ENCODE measurements around the gene CASTOR1. TPM values are rescaled to one million over a fixed set of nuclear protein-coding genes. Genes with fewer than 3 reads are reported as not detected.

The CASTOR1 gene
- total RNA-seq, 1 experiment from 2014 or later, result 2.1 TPM

GRCh38 chr22:30325724-30326254 is 36.5 kb upstream of the CASTOR1 start:
- peak in 1 of 2 experiments; percentile 7 for DNase-seq

GRCh38 chr22:30325065-30325720 is 35.9 kb upstream of the CASTOR1 start:
- Histone ChIP-seq H3K36me3 (0 out of 2 replicates have a peak, but pooled peaks cover 5% of the 10 kb centered on the region), H3K4me3 (no peak overlapping the region), H3K27me3 (no peaks in the 10 kb centered on the region), H3K27ac (peak overlapping the region; percentile 34), H3K4me1 (peaks cover 17% of the 10 kb centered on the region), H3K9me3 (replicated peaks) (no peaks in the 10 kb centered on the region)
- peak; percentile 11 to 33 for DNase-seq

More at GRCh38 chr22:30325724-30326254, 36.5 kb upstream of the CASTOR1 start:
- Histone ChIP-seq H3K9me3 (replicated peaks) (no peaks in the 10 kb centered on the region), H3K27me3 (no peaks in the 10 kb centered on the region), H3K4me3 (peak overlapping the region; percentile 100), H3K4me1 (peaks cover 17% of the 10 kb centered on the region), H3K27ac (no peak overlapping the region), H3K36me3 (0 out of 2 replicates have a peak, but pooled peaks cover 5% of the 10 kb centered on the region)

DNA sequence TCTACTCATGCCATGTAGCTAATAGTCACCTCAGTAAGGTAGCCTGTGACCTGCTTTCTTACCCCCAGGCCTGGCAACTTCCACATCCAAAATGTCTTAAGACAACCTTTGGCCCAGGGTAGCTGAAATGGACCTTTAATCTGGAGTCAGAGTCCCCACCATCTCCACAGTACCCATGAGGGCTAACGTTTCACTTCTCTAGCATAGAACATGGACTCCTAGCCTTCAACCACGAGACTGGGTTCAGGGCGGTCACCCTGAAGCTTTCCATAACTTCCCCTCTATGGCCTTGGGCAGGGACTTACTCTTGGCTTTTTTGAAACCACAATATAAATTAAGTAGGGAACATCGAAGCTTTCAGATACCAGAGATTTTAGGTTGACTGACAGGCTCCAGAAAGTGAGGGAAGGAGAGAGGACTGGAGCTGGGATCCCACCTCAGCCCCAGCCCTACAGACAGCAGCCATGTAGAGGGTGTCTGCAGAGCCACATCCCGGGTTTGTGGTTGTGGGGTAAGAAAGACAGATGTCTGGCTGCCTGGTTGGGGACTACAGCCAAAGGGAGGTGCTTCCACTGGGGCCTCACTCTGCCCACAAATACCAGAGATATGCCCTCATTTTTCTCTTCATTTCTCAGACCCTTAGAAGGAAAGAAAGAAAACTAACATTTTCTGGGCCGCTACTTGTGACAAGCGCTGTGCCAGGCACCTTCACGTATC is 34.9 kb upstream of the CASTOR1 start:
- no peak overlapping the region for H3K4me3 ChIP-seq
- peaks cover 17% of the 10 kb centered on the region for H3K4me1 ChIP-seq
- H3K27me3 ChIP-seq, result no peaks in the 10 kb centered on the region
- DNase-seq, result peak; percentile 30 to 37
- no peaks in the 10 kb centered on the region for H3K9me3 ChIP-seq (replicated peaks)
- peak overlapping the region; percentile 34 for H3K27ac ChIP-seq
- no peaks in the 10 kb centered on the region for H3K36me3 ChIP-seq

DNA sequence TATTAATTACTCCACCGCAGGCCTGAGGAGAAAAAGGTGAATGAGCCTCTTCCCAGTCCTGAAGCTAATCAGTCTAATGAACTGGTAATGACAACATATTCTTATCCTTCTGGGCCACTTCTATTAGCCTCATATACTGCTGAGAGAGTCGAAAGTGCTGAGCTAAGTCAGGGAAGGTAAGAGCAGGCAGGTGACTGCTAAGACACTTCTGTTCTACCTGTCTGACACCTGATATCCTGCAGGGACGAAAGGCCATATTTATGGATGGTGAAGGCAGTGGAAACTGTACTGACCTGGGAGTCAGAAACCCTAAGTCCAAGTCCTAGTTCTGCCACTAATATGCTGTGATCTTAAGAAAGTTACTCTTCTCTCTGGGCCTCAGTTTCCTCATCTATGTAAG is 33.9 kb upstream of the CASTOR1 start:
- no peaks in the 10 kb centered on the region for H3K27me3 ChIP-seq
- no peaks in the 10 kb centered on the region for H3K36me3 ChIP-seq
- no peak overlapping the region for H3K27ac ChIP-seq
- no peaks in the 10 kb centered on the region for H3K9me3 ChIP-seq (replicated peaks)
- peaks cover 17% of the 10 kb centered on the region for H3K4me1 ChIP-seq
- H3K4me3 ChIP-seq, result no peak overlapping the region
- DNase-seq, result no peak

DNA sequence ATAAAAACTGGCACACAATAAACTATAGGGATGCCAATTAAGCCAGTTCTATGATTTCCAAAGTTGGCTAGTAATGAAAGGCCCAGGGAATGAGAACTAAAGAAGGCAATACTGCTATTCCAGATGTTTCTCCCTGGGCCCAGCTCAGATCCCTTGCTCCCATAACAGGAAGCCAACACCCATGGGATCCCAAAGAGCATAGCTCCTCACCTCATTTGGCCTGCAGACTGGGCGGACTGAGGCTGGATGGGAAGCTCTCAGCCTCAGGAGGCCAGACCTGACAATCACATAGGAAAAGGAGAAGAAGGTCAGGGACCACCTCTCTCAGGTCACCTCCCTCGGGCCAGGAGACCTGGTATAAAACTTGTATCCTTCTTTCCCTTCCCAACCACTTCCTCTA is 32.2 kb upstream of the CASTOR1 start:
- H3K27ac ChIP-seq, result no peak overlapping the region
- DNase-seq, result no peak
- no peaks in the 10 kb centered on the region for H3K27me3 ChIP-seq
- H3K4me3 ChIP-seq, result no peak overlapping the region
- H3K4me1 ChIP-seq, result peaks cover 17% of the 10 kb centered on the region
- H3K36me3 ChIP-seq, result no peaks in the 10 kb centered on the region
- H3K9me3 ChIP-seq (replicated peaks), result no peaks in the 10 kb centered on the region

DNA sequence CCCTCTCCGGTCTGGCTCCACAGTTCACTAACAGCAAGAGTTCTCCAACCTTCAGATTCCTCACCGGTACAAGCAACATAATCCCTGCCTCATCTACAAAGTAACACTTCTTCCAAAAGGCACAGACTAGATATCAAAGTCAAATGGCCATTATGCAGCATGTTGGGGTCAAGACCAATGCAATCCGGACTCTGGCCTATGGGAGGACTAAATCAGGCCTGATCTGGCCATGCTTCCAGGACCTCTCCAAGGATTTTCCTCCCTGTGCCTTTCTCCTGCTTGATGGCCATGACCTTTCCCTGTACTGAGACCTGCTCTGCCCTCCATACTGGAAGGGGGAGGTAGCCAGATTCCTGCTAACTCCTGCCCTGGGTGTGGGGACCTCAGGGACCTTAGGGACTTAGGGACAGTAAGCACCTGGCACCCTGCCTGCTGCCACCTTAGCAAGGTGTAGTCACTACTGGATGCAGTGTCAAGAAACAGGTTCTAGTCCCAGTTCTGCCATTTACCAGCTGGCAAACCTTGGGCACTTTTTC is 30.8 kb upstream of the CASTOR1 start:
- H3K27ac ChIP-seq, result no peak overlapping the region
- no peak overlapping the region for H3K4me3 ChIP-seq
- H3K27me3 ChIP-seq, result no peaks in the 10 kb centered on the region
- peaks cover 10% of the 10 kb centered on the region; the same call in 1 of the 2 replicates for H3K4me1 ChIP-seq
- no peaks in the 10 kb centered on the region for H3K9me3 ChIP-seq (replicated peaks)
- no peaks in the 10 kb centered on the region for H3K36me3 ChIP-seq
- no peak for DNase-seq

- Histone ChIP-seq H3K4me3 (no peak overlapping the region), H3K36me3 (no peaks in the 10 kb centered on the region), H3K4me1 (no peaks in the 10 kb centered on the region), H3K27ac (no peak overlapping the region), H3K9me3 (replicated peaks) (no peaks in the 10 kb centered on the region), H3K27me3 (no peaks in the 10 kb centered on the region)
- DNase-seq, result no peak
Observed at GRCh38 chr22:30318799-30319419, 29.6 kb upstream of the CASTOR1 start.

DNA sequence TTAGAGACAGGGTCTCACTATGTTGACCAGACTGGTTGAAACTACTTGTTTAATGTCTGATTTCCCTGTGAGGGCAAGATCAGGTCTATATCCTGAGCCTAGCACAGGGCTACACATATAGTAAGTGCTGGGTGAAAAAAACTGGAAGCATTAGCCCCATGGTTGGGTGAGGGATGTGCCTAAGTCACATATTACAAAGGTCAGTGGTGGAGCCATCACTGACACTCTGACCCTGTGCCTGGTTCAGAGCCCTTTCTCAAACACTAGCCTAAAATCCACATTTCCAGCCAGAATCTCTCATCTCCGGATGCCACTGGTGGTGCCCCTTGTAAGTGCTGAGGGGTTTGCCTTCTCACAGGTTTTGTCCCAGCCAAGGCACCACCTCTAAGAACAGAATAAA is 28.5 kb upstream of the CASTOR1 start:
- no peaks in the 10 kb centered on the region for H3K27me3 ChIP-seq
- no peaks in the 10 kb centered on the region for H3K4me1 ChIP-seq
- no peaks in the 10 kb centered on the region for H3K36me3 ChIP-seq
- H3K27ac ChIP-seq, result no peak overlapping the region
- DNase-seq, result no peak
- no peaks in the 10 kb centered on the region for H3K9me3 ChIP-seq (replicated peaks)
- H3K4me3 ChIP-seq, result no peak overlapping the region

GRCh38 chr22:30315962-30316576 is 26.8 kb upstream of the CASTOR1 start:
- no peak for DNase-seq
- Histone ChIP-seq H3K4me1 (no peaks in the 10 kb centered on the region), H3K27me3 (no peaks in the 10 kb centered on the region), H3K36me3 (no peaks in the 10 kb centered on the region), H3K9me3 (replicated peaks) (no peaks in the 10 kb centered on the region), H3K4me3 (no peak overlapping the region), H3K27ac (no peak overlapping the region)

DNA sequence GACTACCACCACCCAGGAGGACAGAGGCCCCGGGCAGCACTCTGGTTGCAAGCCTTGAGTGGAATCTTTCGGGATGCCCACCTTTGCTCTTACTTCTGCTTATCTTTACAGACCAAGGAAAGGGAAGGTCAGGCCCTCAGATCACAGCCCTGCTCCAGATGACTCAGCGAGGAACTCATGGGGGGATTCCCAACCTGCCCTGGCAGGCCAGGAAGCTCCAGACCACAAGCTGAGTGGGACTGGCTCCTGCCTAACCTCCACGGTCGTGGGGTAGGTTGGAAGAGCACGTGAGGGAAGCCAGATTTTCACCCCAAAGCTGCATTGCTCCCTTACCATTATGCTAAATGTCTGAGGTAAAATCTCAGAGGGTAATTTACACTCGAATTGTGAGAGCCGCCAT is 25.6 kb upstream of the CASTOR1 start:
- Histone ChIP-seq H3K4me1 (no peaks in the 10 kb centered on the region), H3K27ac (no peak overlapping the region)

GRCh38 chr22:30313527-30314363 is 24.4 kb upstream of the CASTOR1 start:
- H3K4me1 ChIP-seq, result no peaks in the 10 kb centered on the region
- DNase-seq, result no peak

More for the DNA sequence above, 25.6 kb upstream of the CASTOR1 start:
- DNase-seq, result no peak
- H3K27me3 ChIP-seq, result no peaks in the 10 kb centered on the region
- H3K4me3 ChIP-seq, result no peak overlapping the region
- no peaks in the 10 kb centered on the region for H3K9me3 ChIP-seq (replicated peaks)
- no peaks in the 10 kb centered on the region for H3K36me3 ChIP-seq

GRCh38 chr22:30312053-30312452 is 22.7 kb upstream of the CASTOR1 start:
- Histone ChIP-seq H3K4me1 (0 out of 2 replicates have a peak, but pooled peaks cover 3% of the 10 kb centered on the region), H3K27ac (no peak overlapping the region), H3K4me3 (no peak overlapping the region), H3K36me3 (no peaks in the 10 kb centered on the region), H3K27me3 (no peaks in the 10 kb centered on the region), H3K9me3 (replicated peaks) (no peaks in the 10 kb centered on the region)
- no peak for DNase-seq

More at GRCh38 chr22:30313527-30314363, 24.4 kb upstream of the CASTOR1 start:
- no peak overlapping the region for H3K4me3 ChIP-seq
- no peaks in the 10 kb centered on the region for H3K27me3 ChIP-seq
- no peaks in the 10 kb centered on the region for H3K36me3 ChIP-seq
- no peak overlapping the region for H3K27ac ChIP-seq
- H3K9me3 ChIP-seq (replicated peaks), result no peaks in the 10 kb centered on the region

- Histone ChIP-seq H3K9me3 (replicated peaks) (no peaks in the 10 kb centered on the region), H3K36me3 (no peaks in the 10 kb centered on the region), H3K27me3 (no peaks in the 10 kb centered on the region), H3K4me1 (0 out of 2 replicates have a peak, but pooled peaks cover 3% of the 10 kb centered on the region), H3K4me3 (no peak overlapping the region), H3K27ac (no peak overlapping the region)
- DNase-seq, result no peak
Observed at GRCh38 chr22:30310881-30311771, 21.8 kb upstream of the CASTOR1 start.
